Endothelial cell of umbilical vein (primary cell): ENCODE results near the gene LMNB1.

Experiments used
- CTCF ChIP-seq, 2 donors: IDR thresholded peaks; 1 replicate in 1 of 2; 2 replicates in 1 of 2; pipeline ENCODE4 v1.5.1; 2011; ENCODE audit warnings: low read length in 2 of 2, mild to moderate bottlenecking in 2 of 2, moderate library complexity in 2 of 2, control low read depth in 1 of 2, inconsistent platforms in 1 of 2, low read depth in 1 of 2; ENCODE audit not compliant: insufficient read depth in 1 of 2; ENCODE audit errors: extremely low read depth in 1 of 2
- POLR2A ChIP-seq: IDR thresholded peaks from 2 replicates; pipeline ENCODE4 v1.6.1; 2012; ENCODE audit warnings: low read depth, mild to moderate bottlenecking, control low read depth, low read length
- POLR2AphosphoS5 ChIP-seq: IDR thresholded peaks from 2 replicates; pipeline ENCODE4 v1.6.1; 2012; ENCODE audit warnings: low read depth, mild to moderate bottlenecking, control low read depth, low read length, moderate library complexity; ENCODE audit not compliant: insufficient read depth

GRCh38 chr5:126852091-126852571 is 75.2 kb downstream of the LMNB1 start:
- TF ChIP-seq CTCF (IDR thresholded peaks at IDR 0.05; ENCODE audit: extremely low read depth in 1 of 2, insufficient read depth in 1 of 2, low read depth in 1 of 2, low read length in 2 of 2) = no peak
- TF ChIP-seq POLR2AphosphoS5 = no peak
- no peak for TF ChIP-seq POLR2A
